H1 (cell line): ENCODE data around the gene DGKI. TPM values are rescaled to one million over a fixed set of nuclear protein-coding genes. Genes with fewer than 3 reads are reported as not detected.

ENCODE experiments used
- CTCF ChIA-PET: fragments of 300-600 bp; sonication (Branson Sonifier 250); formaldehyde crosslinking; loops from one replicate; lab custom pipeline; 2021; ENCODE audit not compliant: partially characterized antibody; lab: Charles Lee
- POLR2A ChIA-PET: fragments of 300-600 bp; sonication (Branson Sonifier 250); formaldehyde crosslinking; loops from one replicate; lab custom pipeline; 2021; ENCODE audit warnings: inconsistent platforms; ENCODE audit not compliant: partially characterized antibody; lab: Charles Lee
- DNase-seq, 2 experiments: peaks; one replicate each; pipeline versions ENCODE4 v3.0.0 to v3.0.0-alpha.2; 2010 to 2022; ENCODE audit warnings: low spot score in 2 of 2, low read depth in 1 of 2, mixed read lengths in 1 of 2
- FAIRE-seq: peaks from 2 replicates; lab custom pipeline; 2011; peaks lifted over from hg19 to GRCh38; lab: Jason Lieb, UNC
- H2AFZ ChIP-seq: 2 replicates; pipeline ENCODE4 v1.8.1; 2012; ENCODE audit warnings: low read length, inconsistent platforms
- H2AK5ac ChIP-seq: 2 replicates; pipeline ENCODE4 v1.6.1; 2013; ENCODE audit warnings: low read depth, low read length
- H2BK120ac ChIP-seq: replicated peaks from 2 replicates; pipeline ENCODE3; 2013; ENCODE audit warnings: low read depth, low read length, inconsistent platforms
- H2BK12ac ChIP-seq: 2 replicates; pipeline ENCODE4 v1.6.1; 2013; ENCODE audit warnings: low read depth, low read length
- H2BK15ac ChIP-seq: 2 replicates; pipeline ENCODE4 v1.6.1; 2013; ENCODE audit warnings: low read length
- H2BK20ac ChIP-seq: 2 replicates; pipeline ENCODE4 v1.6.1; 2013; ENCODE audit warnings: low read length
- H2BK5ac ChIP-seq: 2 replicates; pipeline ENCODE4 v1.6.1; 2013; ENCODE audit warnings: low read depth, low read length
- H3K14ac ChIP-seq: 2 replicates; pipeline ENCODE4 v1.6.1; 2013; ENCODE audit warnings: inconsistent platforms; ENCODE audit not compliant: insufficient read length
- H3K18ac ChIP-seq: 2 replicates; pipeline ENCODE4 v1.6.1; 2013; ENCODE audit warnings: low read length; ENCODE audit errors: extremely low read depth
- H3K23ac ChIP-seq: 2 replicates; pipeline ENCODE4 v1.6.1; 2013; ENCODE audit warnings: inconsistent platforms; ENCODE audit not compliant: insufficient read length
- H3K23me2 ChIP-seq: 2 replicates; pipeline ENCODE4 v1.6.1; 2013; ENCODE audit warnings: low read depth, low read length
- H3K27ac ChIP-seq: 2 replicates; pipeline ENCODE4 v1.6.1; 2011; ENCODE audit warnings: low read depth, low read length, inconsistent platforms
- H3K27me3 ChIP-seq, 4 experiments: replicated peaks in 1 of 4; 1 replicate in 1 of 4; 2 replicates in 3 of 4; pipeline versions ENCODE4 v1.6.1 to v1.8.1; 2011 to 2013; ENCODE audit warnings: low read length in 3 of 4, mild to moderate bottlenecking in 3 of 4, inconsistent platforms in 2 of 4, mixed read lengths in 2 of 4, moderate library complexity in 1 of 4; ENCODE audit not compliant: control insufficient read depth in 3 of 4, insufficient read depth in 3 of 4; ENCODE audit errors: extremely low read depth in 1 of 4
- H3K36me3 ChIP-seq, 4 experiments: 2 replicates each; pipeline versions ENCODE4 v1.6.1 to v1.8.1; 2011 to 2013; ENCODE audit warnings: mild to moderate bottlenecking in 4 of 4, low read length in 3 of 4, moderate library complexity in 2 of 4, control low read depth in 1 of 4, inconsistent platforms in 1 of 4; ENCODE audit not compliant: insufficient read depth in 4 of 4, control insufficient read depth in 2 of 4
- H3K4ac ChIP-seq: replicated peaks from 2 replicates; pipeline ENCODE3; 2013; ENCODE audit warnings: low read length, low read depth, mixed read lengths, inconsistent platforms; ENCODE audit not compliant: insufficient read length
- H3K4me1 ChIP-seq, 4 experiments: replicated peaks in 1 of 4; 1 replicate in 1 of 4; 2 replicates in 3 of 4; pipeline versions ENCODE4 v1.6.1 to v1.8.1; 2011 to 2013; ENCODE audit warnings: low read length in 3 of 4, inconsistent platforms in 2 of 4, mixed read lengths in 1 of 4; ENCODE audit not compliant: insufficient read depth in 4 of 4, control insufficient read depth in 3 of 4
- H3K4me2 ChIP-seq, 2 experiments: 2 replicates each; pipeline versions ENCODE4 v1.6.1 to v1.8.1; 2011 to 2013; ENCODE audit warnings: low read depth in 2 of 2, low read length in 2 of 2, control low read depth in 1 of 2, inconsistent platforms in 1 of 2, mild to moderate bottlenecking in 1 of 2; ENCODE audit not compliant: insufficient read depth in 1 of 2
- H3K4me3 ChIP-seq, 4 experiments: fragments of 200-600, 300-600 bp in 1 of 4; sonication (generic), shearing (Covaris generic), sonication (Bioruptor Twin) in 1 of 4; 2 replicates each; pipeline versions ENCODE4 v1.5.1 to v1.8.1; 2011 to 2016; ENCODE audit warnings: low read length in 4 of 4, low read depth in 3 of 4, control low read depth in 2 of 4, inconsistent platforms in 2 of 4, mild to moderate bottlenecking in 2 of 4, mixed read lengths in 1 of 4, moderate library complexity in 1 of 4; ENCODE audit not compliant: insufficient read depth in 2 of 4; ENCODE audit errors: extremely low read depth in 1 of 4
- H3K56ac ChIP-seq: replicated peaks from 2 replicates; pipeline ENCODE3; 2013; ENCODE audit warnings: low read depth, mild to moderate bottlenecking, mixed read lengths, low read length, inconsistent platforms; ENCODE audit not compliant: insufficient read length
- H3K79me1 ChIP-seq: 2 replicates; pipeline ENCODE4 v1.6.1; 2013; ENCODE audit warnings: low read depth, low read length, control low read depth
- H3K79me2 ChIP-seq, 2 experiments: 2 replicates each; pipeline versions ENCODE4 v1.6.1 to v1.8.1; 2012 to 2013; ENCODE audit warnings: low read length in 2 of 2, mild to moderate bottlenecking in 2 of 2, inconsistent platforms in 1 of 2; ENCODE audit not compliant: insufficient read depth in 2 of 2, control insufficient read depth in 1 of 2
- H3K9ac ChIP-seq, 4 experiments: replicated peaks in 1 of 4; 1 replicate in 1 of 4; 2 replicates in 3 of 4; pipeline versions ENCODE4 v1.6.1 to v1.8.1; 2011 to 2013; ENCODE audit warnings: low read depth in 3 of 4, low read length in 3 of 4, control low read depth in 2 of 4, mild to moderate bottlenecking in 2 of 4, moderate library complexity in 2 of 4, inconsistent platforms in 1 of 4; ENCODE audit errors: extremely low read depth in 1 of 4
- H3K9me3 ChIP-seq, 2 experiments: 2 replicates each; pipeline versions ENCODE4 v1.6.1 to v1.8.1; 2012 to 2013; ENCODE audit warnings: mild to moderate bottlenecking in 2 of 2, moderate library complexity in 2 of 2, control low read depth in 1 of 2, inconsistent platforms in 1 of 2, low read depth in 1 of 2, low read length in 1 of 2, mixed read lengths in 1 of 2; ENCODE audit not compliant: insufficient read depth in 2 of 2
- H4K20me1 ChIP-seq, 2 experiments: replicated peaks in 1 of 2; 2 replicates each; pipeline versions ENCODE3 to v1.8.1; 2011 to 2013; ENCODE audit warnings: inconsistent platforms in 2 of 2, low read length in 2 of 2, mild to moderate bottlenecking in 1 of 2; ENCODE audit not compliant: insufficient read depth in 2 of 2, control insufficient read depth in 1 of 2
- H4K5ac ChIP-seq: 2 replicates; pipeline ENCODE4 v1.6.1; 2013; ENCODE audit warnings: low read length, low read depth, mixed read lengths, inconsistent platforms; ENCODE audit not compliant: insufficient read length
- H4K8ac ChIP-seq: 2 replicates; pipeline ENCODE4 v1.8.0; 2013; ENCODE audit warnings: mild to moderate bottlenecking, moderate library complexity, low read length, inconsistent platforms; ENCODE audit not compliant: insufficient read depth; ENCODE audit errors: extremely low read depth
- H4K91ac ChIP-seq: replicated peaks from 2 replicates; pipeline ENCODE3; 2013; ENCODE audit warnings: low read length, mixed read lengths, inconsistent platforms; ENCODE audit not compliant: insufficient read length
- WGBS, 2 experiments: shearing (Covaris generic) in 1 of 2; methylation state at CpG; one replicate each; pipeline versions ENCODE4 v1.1.6 to v1.1.7; 2013 to 2015; ENCODE audit warnings: low lambda C conversion rate in 2 of 2, mixed read lengths in 2 of 2, inconsistent platforms in 1 of 2, low coverage in 1 of 2, missing lambda C conversion rate in 1 of 2; ENCODE audit not compliant: insufficient replicate concordance in 2 of 2, insufficient coverage in 1 of 2, insufficient read length in 1 of 2; ENCODE audit errors: extremely low coverage in 1 of 2, missing lambda C conversion rate in 1 of 2; 5-methylcytosine and 5-hydroxymethylcytosine counted together
- polyA plus RNA-seq, 7 experiments: library from polyadenylated mRNA; depleted of rRNA in 3 of 7; stranded (reverse) in 5 of 7; unstranded in 2 of 7; fragments of >200 nt in 5 of 7; fragments of 200-250 nt in 2 of 7; gene quantifications; 1 replicate in 5 of 7; 2 replicates in 1 of 7; 4 replicates in 1 of 7; pipeline versions ENCODE4 v1.2.1 to v1.2.3, GENCODE V29; 2011 to 2013; ENCODE audit warnings: missing spikeins in 2 of 7, mixed read lengths in 2 of 7
- total RNA-seq: library from RNA; stranded (reverse); fragmentation: NEBNext Ultra II Directional; extraction: Animal tissue kit (Norgen Biotek cat#: 25700); gene quantifications from 2 replicates; pipeline ENCODE4 v1.2.1, GENCODE V29; 2021

Gene DGKI
- total and polyA plus RNA-seq, 2 of the 8 experiments (the other 6 are each of a cell fraction or from before 2014, with no cell fraction given): 0.20 to 0.71 TPM

GRCh38 chr7:137862358-137862757 is 15.6 kb upstream of the DGKI start:
- H3K27me3 ChIP-seq: no peaks in the 10 kb centered on the region
- H3K79me2 ChIP-seq: no peaks in the 10 kb centered on the region
- H2BK5ac ChIP-seq: no peak overlapping the region
- H3K23me2 ChIP-seq: no peaks in the 10 kb centered on the region
- DNase-seq (no peak), FAIRE-seq (no peak)
- 76% methylated on average over 4 of the region's 4 CpGs; no CpG with 5 or more reads in 1 of the 2 experiments for WGBS, 2 experiments
- H4K91ac ChIP-seq: no peak overlapping the region
- no peak overlapping the region for H3K4me3 ChIP-seq
- no peak overlapping the region for H3K23ac ChIP-seq
- no peak overlapping the region for H3K56ac ChIP-seq
- no peak overlapping the region for H3K9ac ChIP-seq
- H2BK12ac ChIP-seq: no peak overlapping the region
- H2AFZ ChIP-seq: no peak overlapping the region
- no peak overlapping the region for H3K27ac ChIP-seq
- no peaks in the 10 kb centered on the region for H3K9me3 ChIP-seq
- POLR2A ChIA-PET: interaction anchor here (0.7 to 1.6 kb wide), 2 partner anchors 10 to 17 kb away, joined by 3 to 5 read pairs; no protein-coding TSS in a partner anchor
- H4K20me1 ChIP-seq: no peaks in the 10 kb centered on the region
- H3K79me1 ChIP-seq: no peaks in the 10 kb centered on the region
- H2BK120ac ChIP-seq: no peak overlapping the region
- H3K4me2 ChIP-seq: no peak overlapping the region
- CTCF ChIA-PET: interaction anchor here (0.9 to 1.7 kb wide), 3 partner anchors 23 to 206 kb away, joined by 3 to 10 read pairs (median 4); no protein-coding TSS in a partner anchor
- H3K18ac ChIP-seq: no peak overlapping the region
- no peak overlapping the region for H2BK15ac ChIP-seq
- H3K4ac ChIP-seq: no peak overlapping the region
- H3K4me1 ChIP-seq: peaks cover 0 to 3% (median 0%) of the 10 kb centered on the region in 4 experiments; a peak in 1 of 7 replicates
- no peak overlapping the region for H2BK20ac ChIP-seq
- no peak overlapping the region for H4K5ac ChIP-seq
- no peak overlapping the region for H3K14ac ChIP-seq
- H4K8ac ChIP-seq: no peak overlapping the region
- H2AK5ac ChIP-seq: no peak overlapping the region
- H3K36me3 ChIP-seq: peaks cover 0 to 7% (median 0%) of the 10 kb centered on the region in 4 experiments; a peak in 3 of 8 replicates
